Germinal center (tissue), 1 donor: ENCODE measurements around the gene TREM1.
A peak's percentile ranks its signal among the peaks of the same experiment; 100 is the strongest.

ENCODE experiments used
- DNase-seq: peaks from one replicate; pipeline ENCODE4 v3.0.0; 2012; ENCODE audit warnings: mixed read lengths, low spot score

TREM1 gene

GRCh38 chr6:41286544-41287346, at the start of gene TREM1:
TSS of gene TREM1 (minus strand) at chr6:41286682. CDS start at chr6:41286655, 27 bp downstream.
- no peak for DNase-seq

- no peak for DNase-seq
Measured at GRCh38 chr6:41335943-41336342, 49.5 kb upstream of the TREM1 start.

GRCh38 chr6:41335296-41335695, 48.8 kb upstream of the TREM1 start, which contains the start of gene NCR2:
TSS of gene NCR2 (plus strand) at chr6:41335608. CDS start at chr6:41335877, 269 bp downstream.
- DNase-seq = no peak

GRCh38 chr6:41334482-41335040, 48.1 kb upstream of the TREM1 start:
- no peak for DNase-seq

- no peak for DNase-seq
Measured at GRCh38 chr6:41332842-41333736, 46.6 kb upstream of the TREM1 start.

GRCh38 chr6:41332241-41332640, 45.8 kb upstream of the TREM1 start:
- no peak for DNase-seq

- DNase-seq = no peak
Measured at GRCh38 chr6:41331401-41332150, 45.1 kb upstream of the TREM1 start.

- DNase-seq = no peak
Measured at GRCh38 chr6:41327177-41327576, 40.7 kb upstream of the TREM1 start.

- DNase-seq = no peak
Measured at GRCh38 chr6:41326092-41326491, 39.6 kb upstream of the TREM1 start.

- DNase-seq = no peak
Measured at GRCh38 chr6:41325446-41326066, 39.1 kb upstream of the TREM1 start.

- no peak for DNase-seq
Measured at GRCh38 chr6:41321183-41321582, 34.7 kb upstream of the TREM1 start.

GRCh38 chr6:41318654-41319565, 32.4 kb upstream of the TREM1 start:
- DNase-seq = peak; percentile 82

- no peak for DNase-seq
Measured at GRCh38 chr6:41318261-41318653, 31.8 kb upstream of the TREM1 start.

- DNase-seq = no peak
Measured at GRCh38 chr6:41315943-41316620, 29.6 kb upstream of the TREM1 start.

- no peak for DNase-seq
Measured at GRCh38 chr6:41315203-41315602, 28.7 kb upstream of the TREM1 start.

GRCh38 chr6:41306187-41306854, 19.8 kb upstream of the TREM1 start:
- DNase-seq = peak; percentile 62

GRCh38 chr6:41302638-41303037, 16.2 kb upstream of the TREM1 start:
- DNase-seq = no peak

GRCh38 chr6:41298785-41299502, 12.5 kb upstream of the TREM1 start:
- no peak for DNase-seq
